GM21447 (cell line): ENCODE results near the gene TIMP1.

Experiments used
- ATAC-seq: cut with Tn5 transposase; IDR thresholded peaks from one replicate; pipeline ENCODE4 v1.9.1; 2021; ENCODE audit not compliant: unreplicated experiment

The TIMP1 gene

DNA sequence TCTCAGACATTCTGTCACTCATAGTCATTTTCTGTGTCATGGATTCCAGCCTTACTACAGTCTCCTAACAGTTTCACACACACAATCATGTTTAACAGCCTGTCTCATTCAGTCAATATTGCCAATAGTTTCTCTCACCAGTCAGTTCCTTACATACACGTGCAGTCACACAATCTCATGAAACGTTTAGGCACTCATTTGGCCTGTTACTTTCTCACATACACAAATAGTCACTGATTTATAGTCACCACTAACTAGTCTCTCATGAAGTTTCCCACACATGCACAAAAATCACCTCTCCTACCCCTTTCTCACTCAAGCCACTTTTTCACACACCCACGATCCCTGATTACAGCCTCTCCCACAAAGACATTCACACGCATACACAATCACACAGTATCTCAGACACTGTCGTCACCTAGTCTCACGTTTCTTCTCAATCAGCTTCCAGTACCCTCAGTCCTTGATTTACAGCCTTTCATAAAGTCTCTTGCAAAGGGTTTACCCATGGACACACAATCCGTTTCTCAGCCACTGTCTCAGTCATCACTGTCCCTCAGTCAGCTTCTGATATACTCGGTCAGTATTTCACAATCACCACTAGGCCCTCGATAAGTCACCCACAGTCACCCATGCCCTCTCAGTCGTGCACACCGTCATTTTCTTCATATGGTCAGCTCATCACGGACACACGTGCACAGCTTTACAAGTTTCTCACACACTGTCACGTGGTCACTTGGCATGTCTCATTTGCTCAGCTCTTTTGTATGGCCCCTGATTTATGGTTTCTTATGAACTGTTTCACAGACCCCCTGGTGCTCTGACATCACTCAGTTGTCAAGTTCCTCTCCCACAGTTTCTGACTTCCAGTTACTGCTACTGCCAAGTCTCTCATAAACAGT, 51.7 kb downstream of the TIMP1 start:
- no peak for ATAC-seq

DNA sequence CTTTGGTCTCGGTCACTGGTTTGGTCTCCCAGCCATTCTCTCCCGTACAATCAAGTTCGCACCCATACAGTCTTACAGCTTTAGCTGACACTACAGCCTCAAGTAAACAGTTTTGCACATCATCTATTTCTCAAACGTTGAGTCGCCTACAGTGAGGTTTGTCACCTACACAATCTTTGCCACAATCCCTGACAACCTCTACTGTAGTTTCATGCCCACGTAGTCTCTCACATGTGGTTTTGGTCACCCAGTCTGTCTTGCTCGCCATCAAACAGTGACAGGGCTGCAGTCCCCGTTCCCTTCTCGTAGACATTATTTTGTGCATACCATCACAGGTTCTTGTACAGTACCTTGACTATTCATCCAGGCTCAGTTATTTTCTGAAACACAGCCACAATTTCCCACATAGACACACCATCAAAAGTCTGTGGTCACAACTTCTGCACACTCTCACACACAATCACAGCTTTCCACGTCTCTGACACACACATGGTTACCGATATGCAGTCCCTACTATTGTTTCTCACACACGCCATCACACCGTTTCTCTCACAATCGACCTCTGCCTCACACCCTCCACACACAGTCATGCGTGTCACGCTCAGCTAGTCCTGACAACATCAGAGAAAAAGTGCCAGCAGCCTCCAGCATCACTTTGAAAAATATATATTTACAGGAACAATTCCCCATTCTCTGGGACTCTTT, 52.8 kb downstream of the TIMP1 start:
- ATAC-seq, result no peak
